Measurements from ENCODE around the gene AK1. TPM values are rescaled to one million over a fixed set of nuclear protein-coding genes. Genes with fewer than 3 reads are reported as not detected.

AK1 gene
- total RNA-seq, 1 experiment from 2014 or later: 61.1 TPM

DNA sequence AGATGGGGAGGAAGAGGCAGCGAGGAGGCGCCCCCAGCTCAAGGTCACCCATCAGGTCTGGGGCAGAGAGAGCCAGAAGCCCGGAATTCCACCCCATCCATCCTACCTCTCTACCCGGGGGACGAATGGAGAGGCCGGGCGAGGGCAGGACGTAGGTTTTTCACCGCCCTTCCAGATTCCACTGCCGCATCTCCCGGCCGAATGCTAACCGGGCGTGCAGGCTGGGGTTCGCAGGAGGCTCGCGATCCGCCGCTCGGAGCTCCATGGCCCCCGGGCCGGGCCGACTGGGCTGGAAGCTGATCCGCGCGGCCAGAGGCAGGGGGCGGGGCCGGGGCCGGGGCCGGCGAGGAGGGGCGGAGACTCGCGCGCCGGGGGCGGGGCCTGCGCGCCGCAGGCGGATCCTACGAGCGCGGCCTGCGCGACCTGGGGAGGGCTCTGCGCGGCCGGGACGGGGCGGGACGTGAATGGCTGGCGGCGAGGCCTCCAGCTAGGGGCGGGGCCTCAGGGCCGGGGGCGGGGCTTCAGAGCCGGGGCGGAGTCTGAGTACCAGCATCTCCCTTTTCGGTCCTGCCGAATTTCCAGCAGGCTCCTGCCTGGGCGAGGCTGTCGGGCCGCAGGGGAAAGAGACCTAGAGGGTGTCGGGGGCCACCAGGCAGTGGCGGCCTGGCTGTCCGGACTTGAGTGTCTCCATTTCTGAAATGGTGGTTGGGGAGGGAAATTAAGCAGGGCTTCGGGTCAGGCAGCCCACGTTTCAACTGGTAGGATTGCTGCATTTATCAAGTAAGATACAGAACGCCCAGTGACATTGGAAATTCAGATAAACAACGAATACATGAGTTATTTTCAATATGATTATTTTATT lies 39.5 kb upstream of the AK1 start, which contains the start of gene ST6GALNAC4:
Gene ST6GALNAC4 (minus strand): TSS at position 322 of the 862 bp plus-strand sequence. CDS start 622 bp downstream, outside the sequence.
- H3K9ac ChIP-seq (ENCODE audit: low read length): peak within 1 kb of the TSS; percentile 86
- peaks cover 17% of the 10 kb centered on the region for H3K79me2 ChIP-seq (ENCODE audit: insufficient read depth, low read length)
- intact Hi-C loops (cut with micrococcal nuclease): loop anchor here (5.0 kb wide), 2 partner anchors 130 to 355 kb away; partner anchors contain the start of gene CDK9
- H3K9me2 ChIP-seq (ENCODE audit: insufficient read depth): no peaks in the 10 kb centered on the region
- DNase-seq (ENCODE audit: low read depth, low spot score) (no peak), ATAC-seq (peak; percentile 86)
- BruUV-seq (replicated peaks): no TSS peak
- H4K20me1 ChIP-seq (ENCODE audit: insufficient read depth): no peaks in the 10 kb centered on the region
- peaks cover 0 to 11% of the 10 kb centered on the region in 2 experiments; a peak in 2 of 4 replicates for H3K36me3 ChIP-seq (ENCODE audit: control insufficient read depth in 1 of 2, insufficient read depth in 2 of 2, low read length in 2 of 2)
- peak within 1 kb of the TSS; percentile 95 for H3K4me2 ChIP-seq (ENCODE audit: low read length)
- no peaks in the 10 kb centered on the region for H3K27me3 ChIP-seq (ENCODE audit: insufficient read depth, low read length)
- CTCF ChIA-PET: interaction anchor here (1.1 to 2.0 kb wide), 4 partner anchors 11 to 195 kb away, joined by 3 to 8 read pairs (median 4); partner anchors contain the start of gene TOR2A
- H3K9me3 ChIP-seq (ENCODE audit: control insufficient read depth in 1 of 2, insufficient read depth in 1 of 2, low read depth in 1 of 2, low read length in 2 of 2): no peaks in the 10 kb centered on the region
- peaks cover 52 to 70% of the 10 kb centered on the region in 2 experiments for H3K4me1 ChIP-seq (ENCODE audit: control insufficient read depth in 1 of 2, insufficient read depth in 2 of 2, low read length in 2 of 2)
- no peak within 1 kb of the TSS for H2AFZ ChIP-seq (ENCODE audit: low read depth, low read length, poor library complexity, severe bottlenecking)
- H3K4me3 ChIP-seq (replicated peaks in 1 of 2; ENCODE audit: low read depth in 1 of 2, low read length in 2 of 2): peak within 1 kb of the TSS; percentile 85 to 91
- no peak for TF ChIP-seq ELF1 (IDR thresholded peaks at IDR 0.05; ENCODE audit: borderline replicate concordance, low read depth)
- TF ChIP-seq POLR2A (IDR thresholded peaks at IDR 0.05; ENCODE audit: borderline replicate concordance, extremely low read depth, insufficient read depth, insufficient read length): peak; percentile 22
- TF ChIP-seq POLR2AphosphoS5 (IDR thresholded peaks at IDR 0.05; ENCODE audit: low read depth, low read length): peak; percentile 61
- TF ChIP-seq YY1 (IDR thresholded peaks at IDR 0.05; ENCODE audit: extremely low read depth, insufficient replicate concordance, low read depth, low read length): no peak
- TF ChIP-seq SRF (IDR thresholded peaks at IDR 0.05; ENCODE audit: low read depth): no peak
- H3K27ac ChIP-seq (ENCODE audit: low read depth, low read length): peak within 1 kb of the TSS; percentile 96
- POLR2A ChIA-PET: interaction anchor here (0.6 to 1.2 kb wide), 8 partner anchors 9 to 146 kb away, joined by 3 to 4 read pairs (median 4); no protein-coding TSS in a partner anchor
- RAD21 ChIA-PET (ENCODE audit: low non-redundant PET in 1 of 2, low total read pairs in 2 of 2, uncharacterized antibody in 2 of 2, unreplicated experiment in 2 of 2): interaction anchor here in 1 of 2 experiments (0.8 to 1.2 kb wide), 3 partner anchors 20 to 182 kb away, joined by 3 read pairs; partner anchors contain the start of gene TOR2A
